DMS53 (cell line): ENCODE measurements around the gene PODXL.

Source experiments
- DNase-seq: peaks from one replicate; lab custom pipeline; 2025; lab: John Stamatoyannopoulos, UW

The PODXL gene

DNA sequence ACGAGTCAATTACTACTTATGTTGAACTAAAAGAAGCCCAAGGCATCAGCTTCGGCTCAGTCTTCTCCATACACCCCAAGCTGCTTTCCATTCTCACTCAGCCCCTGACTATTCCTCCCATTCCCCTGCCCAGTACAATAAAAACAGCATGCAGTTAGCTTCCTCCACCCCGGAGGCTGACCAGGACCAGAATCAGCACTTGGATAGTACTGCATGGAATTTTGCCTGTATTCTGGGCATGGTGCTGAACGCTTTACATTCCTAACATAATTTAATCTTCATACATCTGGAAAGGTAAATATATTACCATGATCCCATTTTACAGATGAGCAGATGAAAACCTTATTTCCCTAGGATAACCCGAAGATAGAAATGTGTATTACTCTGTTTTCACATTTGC lies 7.5 kb upstream of the PODXL start:
- DNase-seq = no peak

DNA sequence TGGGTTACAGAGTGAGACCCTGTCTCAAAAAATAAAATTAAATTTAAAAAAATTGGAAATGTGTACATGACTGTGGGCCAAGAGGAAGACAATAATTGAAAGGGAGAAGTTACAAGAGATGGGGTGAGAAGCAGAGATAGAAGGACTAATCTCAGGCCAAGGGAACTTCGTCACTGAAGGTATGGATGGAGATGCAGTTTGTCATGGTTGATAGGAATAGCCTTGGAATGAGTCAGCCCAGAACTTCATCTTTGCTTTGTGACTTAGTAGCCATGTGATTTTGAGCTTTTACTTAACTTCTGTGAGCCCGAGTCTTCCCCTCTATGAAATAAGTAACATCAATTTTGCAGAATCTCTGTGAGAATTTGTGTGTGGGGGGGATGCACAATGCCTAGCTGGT lies 6.5 kb upstream of the PODXL start:
- DNase-seq = no peak

DNA sequence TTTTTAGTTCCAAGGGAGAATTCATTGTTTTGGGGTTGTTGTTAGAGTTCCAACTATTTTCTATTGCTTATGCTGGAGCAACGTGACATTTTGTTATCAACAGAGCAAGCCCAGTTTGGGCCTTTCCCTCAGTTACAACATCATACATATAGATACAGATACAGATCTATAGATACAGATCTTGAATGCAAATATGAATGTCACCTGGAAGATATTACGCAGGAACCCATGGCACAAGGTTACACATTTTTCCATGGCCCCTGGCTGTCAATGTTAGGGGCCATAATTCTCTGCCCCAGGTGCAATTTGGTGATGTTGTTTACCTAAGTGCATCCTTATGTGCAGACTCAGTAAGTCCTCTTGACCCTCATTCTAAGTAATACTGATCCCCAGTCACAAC lies 3.6 kb upstream of the PODXL start:
- no peak for DNase-seq

DNA sequence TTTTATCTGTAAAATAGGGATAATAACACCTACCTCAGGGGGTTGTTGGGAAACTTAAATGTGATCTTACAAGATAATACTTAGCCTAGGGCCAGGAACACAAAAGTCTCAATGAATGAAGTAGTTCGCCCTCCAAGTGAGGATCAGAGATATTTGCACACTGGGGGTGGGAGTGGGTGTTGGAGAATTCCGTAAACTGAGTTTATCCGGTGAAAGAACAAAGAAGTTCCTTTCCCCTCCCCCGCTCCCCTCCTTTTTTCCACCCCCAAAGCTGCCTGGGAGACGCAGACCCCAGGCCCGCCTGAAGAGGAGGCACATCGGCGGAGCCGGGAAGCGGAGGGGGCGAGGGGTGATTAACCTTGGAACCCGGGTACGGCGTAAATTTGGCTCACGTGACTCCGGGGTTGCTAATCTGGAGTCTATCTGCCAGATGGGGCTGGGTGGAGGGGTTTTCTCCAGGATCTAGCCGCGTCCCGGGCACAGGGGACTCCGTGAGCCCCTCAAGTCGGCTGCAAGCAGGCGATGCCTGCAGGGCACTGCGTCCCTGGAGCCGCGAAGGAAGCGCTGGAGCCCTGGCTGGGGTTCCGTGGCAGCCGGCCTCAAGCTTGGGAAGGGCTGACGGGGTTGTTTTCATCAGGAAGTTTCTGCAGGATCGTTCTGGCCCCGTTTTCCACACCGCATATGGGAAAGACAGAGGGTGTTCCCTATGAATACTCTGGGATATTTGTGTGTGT lies 1.4 kb upstream of the PODXL start:
- DNase-seq = peak; percentile 63

DNA sequence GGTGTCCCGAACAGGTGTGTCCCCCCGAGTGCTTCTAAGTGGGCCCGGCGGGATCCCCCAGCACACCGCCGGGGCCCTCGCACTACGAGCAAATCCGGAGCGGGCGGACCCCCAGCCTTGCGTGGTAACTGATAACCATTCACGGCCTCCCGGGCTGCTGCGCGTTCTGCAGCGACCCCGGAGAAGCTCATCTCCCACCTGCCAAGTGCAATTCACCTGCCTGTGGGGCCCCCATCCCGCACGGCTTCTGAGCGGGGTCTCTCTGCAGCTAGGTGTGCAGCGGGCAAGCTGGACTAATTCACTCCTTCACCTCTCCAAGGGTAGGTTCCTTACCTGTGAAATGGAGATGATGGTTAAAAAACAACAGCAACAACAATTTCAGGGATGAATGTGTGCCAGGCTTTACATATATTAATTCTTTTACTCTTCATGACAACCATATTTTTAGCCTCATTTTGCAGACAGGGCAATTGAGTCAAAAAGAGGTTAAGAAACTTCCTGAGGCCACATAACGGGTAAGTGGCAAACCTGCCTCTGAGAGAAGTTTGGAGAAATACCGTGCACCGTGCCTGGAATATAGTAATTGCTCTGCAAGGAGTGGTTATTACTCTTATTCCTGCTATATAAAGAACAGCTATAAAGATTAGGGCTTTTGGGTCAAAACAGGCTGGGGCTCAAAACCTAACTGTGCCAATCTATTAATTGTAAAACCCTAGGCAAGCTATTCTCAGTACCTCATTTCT lies 652 bp upstream of the PODXL start:
- peak; percentile 68 for DNase-seq

DNA sequence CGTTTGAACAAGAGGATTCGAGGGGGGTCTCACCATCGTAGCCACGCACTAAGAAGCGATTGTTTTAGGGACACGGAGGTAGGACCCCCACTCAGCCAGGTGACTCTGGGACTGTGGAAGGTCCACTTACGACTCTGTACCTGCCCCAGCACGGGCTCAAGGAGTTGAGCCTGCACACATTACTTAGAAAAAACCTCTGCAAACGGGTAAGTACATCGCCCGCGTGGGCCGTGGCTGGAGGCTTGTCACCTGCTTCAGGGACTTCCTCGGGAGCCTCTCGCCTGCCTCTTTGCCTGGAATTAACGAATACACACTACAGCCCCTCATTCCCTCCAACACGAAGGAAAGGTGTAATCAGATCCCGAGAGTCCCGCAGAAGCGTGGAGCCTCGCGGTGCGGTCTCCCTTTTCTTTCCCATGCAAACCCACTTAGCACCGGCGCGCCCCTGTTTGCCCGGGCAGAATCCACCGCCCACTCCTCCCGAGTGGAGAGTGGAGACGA lies 826 bp downstream of the PODXL start:
- DNase-seq = peak; percentile 74

DNA sequence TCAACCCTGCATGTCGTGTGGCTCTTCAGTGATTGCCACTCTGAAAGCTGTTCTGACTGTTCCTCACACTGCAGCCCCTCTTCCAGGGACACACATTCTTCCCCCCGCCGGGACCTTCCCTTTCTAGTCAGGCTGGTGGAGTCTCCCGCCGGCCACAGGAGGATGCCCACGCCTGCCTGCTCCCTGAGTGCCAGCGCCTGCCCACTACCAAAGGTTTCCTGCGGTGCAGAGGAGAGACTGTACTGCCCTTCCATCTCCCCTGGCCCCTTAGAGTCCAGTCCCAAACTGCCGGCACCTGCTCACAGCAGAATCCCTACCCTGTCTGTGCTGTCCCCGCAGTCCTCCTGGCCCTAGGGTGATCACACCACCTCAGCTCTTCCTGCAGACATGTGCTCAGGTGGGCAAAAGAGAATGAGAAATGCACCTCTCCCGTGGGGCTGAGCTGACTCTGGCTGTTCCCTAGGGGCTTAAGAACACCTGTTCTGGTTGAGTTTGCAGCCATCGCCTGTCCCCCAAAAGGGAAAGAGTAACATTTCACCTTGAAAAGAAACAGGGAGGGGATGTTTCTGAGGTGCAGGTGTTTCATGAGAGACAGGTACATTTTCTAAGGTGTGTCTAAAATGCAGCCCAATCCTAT lies 1.4 kb downstream of the PODXL start:
- DNase-seq = no peak

DNA sequence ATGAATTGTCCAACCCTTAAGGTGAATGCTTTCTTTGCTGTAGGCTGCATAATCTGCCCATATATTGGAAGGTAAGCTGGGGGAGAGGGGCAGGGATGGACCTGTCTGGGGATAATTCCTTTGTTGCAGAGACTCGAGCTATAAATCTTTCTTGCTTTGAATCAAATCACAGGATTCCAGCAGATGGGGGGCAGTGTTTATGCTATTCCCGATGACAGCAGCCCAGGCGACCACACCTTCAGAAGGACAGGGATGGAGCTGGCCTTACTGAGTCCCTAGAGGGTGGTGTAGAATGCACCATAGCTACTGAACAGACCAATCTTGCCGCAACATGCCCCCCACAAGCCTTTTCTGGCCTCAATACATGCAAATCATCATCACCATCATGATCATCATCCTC lies 2.5 kb downstream of the PODXL start:
- DNase-seq = no peak

DNA sequence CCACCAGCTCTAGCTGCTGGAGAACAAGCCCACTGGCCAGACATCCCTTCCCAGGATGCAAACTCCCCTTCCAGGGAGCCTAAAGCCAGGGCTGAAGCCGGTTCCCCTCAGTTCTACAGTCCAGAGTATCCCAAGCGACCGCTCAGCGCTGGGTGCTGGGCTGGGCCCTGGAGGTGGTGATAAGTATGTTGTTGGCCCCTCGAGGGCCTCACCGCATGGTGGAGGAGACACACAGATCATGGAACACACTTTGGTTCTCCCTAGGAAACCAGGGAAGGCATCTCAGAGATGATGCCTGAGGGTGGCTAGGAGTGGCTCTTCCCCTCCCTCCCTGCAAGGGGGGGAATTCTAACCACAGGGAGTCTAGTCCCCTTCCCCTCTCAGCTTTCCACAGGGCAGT lies 4.4 kb downstream of the PODXL start:
- no peak for DNase-seq

DNA sequence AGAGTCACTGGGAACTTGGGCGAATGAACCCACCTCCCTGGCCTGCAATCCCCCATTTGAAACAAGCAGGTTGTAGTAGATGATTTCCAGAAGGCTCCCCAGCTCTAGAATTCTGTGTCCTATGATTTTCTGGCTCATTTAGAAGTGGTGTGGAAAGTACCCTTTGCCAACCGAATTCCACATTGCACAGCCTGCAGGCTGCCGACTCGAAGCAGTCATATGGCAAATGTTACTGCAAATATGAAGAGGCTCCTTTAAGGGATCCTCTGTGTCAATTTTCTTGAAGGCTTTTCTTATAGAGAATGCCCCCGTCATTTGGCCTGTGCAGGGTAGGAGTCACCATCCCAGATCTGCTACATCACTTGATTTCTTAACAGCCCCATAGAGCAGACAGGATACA lies 5.6 kb downstream of the PODXL start:
- no peak for DNase-seq

DNA sequence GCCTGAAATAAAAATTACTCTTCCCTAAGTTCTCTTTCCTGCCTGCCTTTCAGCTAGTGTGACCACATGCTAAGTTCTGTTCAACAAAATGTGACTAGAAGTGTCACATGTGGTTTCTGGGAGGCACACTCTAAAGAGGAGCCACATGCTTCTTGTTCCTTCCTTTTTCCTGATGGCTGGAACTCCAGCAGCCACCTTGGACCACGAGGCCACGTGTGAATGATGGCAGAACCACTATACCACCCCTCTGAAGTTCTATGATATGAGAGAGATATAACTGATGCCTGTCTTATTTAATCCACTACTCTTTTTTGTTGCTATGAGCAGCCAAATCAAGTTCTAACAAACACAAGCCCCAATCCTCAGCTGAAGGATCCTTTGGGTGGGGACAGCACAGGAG lies 8.1 kb downstream of the PODXL start:
- no peak for DNase-seq

DNA sequence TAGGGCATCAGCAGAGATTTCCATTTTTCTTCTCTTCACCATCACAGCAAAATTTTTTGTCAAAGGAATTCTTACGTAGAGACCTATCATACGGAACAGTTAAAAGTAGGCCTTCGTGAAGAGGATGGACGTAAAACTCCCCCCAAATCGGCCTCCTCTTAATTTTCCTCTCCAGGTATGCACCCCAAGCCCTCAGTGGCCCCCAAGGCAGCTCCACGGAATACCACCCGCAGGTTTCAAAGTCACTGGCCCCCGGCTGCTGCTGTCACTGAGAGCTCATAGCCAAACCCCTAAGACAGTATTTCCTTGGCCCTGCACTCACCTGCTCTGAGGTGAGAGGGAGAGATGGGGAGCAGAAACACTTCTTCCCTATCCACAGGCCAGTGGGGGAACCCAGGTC lies 8.8 kb downstream of the PODXL start:
- DNase-seq = no peak

DNA sequence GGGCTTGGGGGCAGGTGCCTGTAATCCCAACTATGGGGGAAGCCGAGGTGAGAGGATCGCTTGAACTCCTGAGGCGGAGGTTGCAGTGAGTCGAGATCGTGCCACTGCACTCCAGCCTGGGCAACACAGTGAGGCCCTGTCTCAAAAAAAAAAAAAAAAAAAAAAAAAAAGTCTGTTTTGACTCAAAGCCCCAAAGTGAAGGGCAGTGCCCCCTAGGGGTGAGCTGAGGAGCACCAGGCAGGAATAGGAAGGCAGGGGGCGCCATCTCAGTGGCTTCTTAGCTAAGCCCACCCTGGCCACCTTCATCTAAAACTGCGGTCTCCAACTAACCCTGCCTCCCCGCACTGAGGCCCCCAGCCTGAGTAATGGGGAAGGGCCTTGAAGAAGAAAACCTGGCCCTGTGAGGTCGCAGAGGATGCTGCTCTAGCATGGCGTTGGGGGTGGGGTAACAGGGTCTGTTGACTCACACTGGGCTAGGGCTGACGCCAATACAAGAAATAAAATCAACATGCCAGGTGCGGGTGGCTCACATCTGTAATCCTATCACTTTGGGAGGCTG lies 9.8 kb downstream of the PODXL start:
- DNase-seq = peak; percentile 66

DNA sequence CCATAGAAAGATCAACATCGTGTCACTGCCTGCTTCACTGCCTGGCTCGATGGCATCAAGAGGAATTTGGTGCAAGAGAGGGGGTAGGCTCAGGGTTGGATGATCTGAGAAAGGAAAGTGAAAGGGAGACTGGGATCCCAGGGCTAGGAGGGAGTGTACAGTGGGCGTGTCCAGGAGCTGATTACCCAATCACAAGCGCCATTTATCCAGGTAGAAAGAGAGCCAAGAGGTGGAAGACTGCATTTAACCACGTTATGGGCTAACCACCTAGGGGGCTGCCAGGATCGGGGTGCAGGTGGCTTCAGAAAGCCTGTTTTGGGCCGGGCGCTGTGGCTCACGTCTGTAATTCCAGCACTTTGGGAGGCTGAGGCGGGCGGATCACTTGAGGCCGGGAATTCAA lies 10.3 kb downstream of the PODXL start:
- peak; percentile 43 for DNase-seq

DNA sequence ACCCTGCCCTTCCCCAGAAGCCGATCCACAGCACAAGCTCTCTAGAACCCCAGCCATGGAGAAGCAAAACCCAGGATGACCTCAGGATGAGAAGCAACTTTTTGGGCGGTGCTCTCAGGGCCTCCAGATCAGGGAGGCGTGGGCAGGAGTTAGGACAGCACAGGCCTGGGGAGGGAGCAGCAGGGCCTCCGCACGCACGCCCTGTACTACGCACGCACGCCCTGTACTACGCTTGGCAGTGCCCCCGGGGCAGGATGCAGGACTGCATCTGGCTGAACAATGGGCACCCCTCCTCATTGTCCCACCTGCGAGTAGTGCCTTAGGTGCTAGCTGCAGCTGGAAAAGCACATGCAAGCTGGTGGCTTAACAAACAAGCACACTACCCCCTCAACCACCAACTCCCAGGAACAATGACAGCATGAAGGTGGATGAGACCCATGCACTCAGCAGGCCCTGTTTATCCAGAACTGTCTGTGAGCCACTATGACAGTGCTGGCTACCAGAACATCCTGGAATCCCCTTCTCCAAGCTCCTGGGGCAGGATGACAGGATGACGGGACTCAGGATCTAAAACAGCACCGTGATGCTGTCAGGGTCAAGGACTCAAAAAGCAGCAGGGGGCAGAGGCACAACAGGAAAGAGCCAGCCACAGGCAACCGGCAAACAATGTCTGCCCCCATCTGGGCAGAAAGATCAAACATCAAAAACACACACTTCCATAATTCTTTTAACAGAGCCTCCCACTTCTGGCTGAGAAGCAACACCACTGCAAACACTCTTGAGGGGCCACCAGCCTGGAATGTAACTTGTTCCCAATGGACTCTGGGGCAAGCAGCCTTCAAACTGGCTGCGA lies 11.8 kb downstream of the PODXL start:
- peak; percentile 64 for DNase-seq

DNA sequence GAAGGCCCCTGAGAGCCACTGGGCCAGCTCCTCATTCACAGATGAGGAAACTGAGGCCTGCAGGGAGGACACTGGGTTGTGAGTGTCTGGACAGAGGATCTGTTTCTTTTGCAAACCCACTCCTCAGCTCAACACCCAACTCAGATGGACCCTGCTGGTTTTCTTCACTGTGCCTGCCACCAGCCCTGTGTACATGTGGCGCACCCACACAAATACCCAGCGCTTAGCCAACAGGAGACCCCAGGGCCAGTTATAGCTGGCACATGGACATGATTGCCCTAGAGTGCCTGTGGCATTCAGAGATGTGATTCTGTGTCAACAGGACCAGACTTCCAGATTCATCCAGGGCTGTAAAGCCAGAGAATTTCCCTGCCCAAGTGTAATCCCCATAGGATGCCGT lies 12.4 kb downstream of the PODXL start:
- no peak for DNase-seq

DNA sequence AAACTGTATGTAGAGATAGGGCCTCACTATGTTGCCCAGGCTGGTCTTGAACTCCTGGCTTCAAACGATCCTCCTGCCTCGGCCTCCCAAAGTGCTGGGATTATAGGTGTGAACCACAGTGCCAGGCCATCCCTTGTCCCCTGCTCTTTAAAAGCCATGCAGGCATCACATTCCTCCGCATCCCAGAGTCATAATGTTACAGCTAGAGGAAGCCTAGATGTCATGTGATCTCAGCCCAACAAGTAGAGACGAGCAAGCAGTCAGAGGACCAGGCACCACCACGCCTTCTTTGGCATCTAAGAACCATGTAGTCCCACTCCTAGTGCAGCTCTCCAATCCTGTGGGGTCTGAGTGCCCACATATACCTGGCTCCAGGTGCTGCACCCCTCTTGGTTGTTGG lies 13.1 kb downstream of the PODXL start:
- DNase-seq = no peak

DNA sequence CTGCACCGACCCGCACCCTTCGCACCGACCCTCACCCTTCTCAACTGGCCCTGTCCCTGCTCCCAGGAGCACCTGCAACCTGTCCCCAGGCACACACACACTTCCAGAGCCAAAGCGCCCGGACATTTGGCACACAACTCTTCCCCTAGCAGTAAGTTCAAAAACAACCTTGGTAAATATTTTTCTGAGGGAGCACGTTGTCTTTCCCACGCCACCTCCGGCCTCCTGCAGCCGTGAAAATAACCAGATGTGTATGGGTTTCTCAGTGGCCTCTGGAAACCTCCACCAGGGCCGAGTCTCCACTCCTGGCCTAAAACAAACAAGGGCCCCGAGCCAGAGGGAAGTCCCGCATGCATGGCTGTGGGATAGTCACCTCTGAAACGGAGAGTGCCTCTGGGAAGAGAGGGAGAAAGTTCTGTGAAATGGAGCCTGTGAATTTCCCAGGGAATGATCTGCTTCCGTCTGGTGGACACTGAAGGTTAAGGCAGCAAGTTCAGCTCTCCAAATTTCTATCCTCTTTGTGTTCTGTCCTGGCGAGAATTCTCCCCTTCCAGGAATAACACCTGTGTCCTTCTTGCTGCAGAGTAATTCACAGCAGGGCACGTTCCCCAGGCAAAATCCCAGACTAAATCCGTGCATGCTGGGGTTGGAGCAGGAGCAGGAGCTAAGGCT lies 15.8 kb downstream of the PODXL start:
- peak; percentile 25 for DNase-seq

DNA sequence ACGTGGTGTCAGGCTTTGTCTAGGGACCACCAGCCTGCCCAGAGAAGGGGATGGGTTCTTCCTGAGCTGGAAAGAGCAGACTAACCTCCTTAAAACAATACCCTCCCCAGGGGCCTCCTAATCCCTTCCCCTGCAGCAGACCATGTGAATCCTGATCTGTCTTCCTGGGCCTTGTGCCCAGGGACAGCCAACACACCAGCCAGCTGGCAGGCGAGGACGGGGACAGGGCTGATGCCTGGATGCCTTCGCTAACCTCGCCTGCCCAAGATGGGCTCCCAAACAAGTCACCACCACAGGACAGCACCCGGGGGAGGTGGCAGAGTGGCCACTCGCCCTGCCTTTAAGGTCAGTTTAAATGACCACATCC lies 17.6 kb downstream of the PODXL start:
- DNase-seq = no peak

DNA sequence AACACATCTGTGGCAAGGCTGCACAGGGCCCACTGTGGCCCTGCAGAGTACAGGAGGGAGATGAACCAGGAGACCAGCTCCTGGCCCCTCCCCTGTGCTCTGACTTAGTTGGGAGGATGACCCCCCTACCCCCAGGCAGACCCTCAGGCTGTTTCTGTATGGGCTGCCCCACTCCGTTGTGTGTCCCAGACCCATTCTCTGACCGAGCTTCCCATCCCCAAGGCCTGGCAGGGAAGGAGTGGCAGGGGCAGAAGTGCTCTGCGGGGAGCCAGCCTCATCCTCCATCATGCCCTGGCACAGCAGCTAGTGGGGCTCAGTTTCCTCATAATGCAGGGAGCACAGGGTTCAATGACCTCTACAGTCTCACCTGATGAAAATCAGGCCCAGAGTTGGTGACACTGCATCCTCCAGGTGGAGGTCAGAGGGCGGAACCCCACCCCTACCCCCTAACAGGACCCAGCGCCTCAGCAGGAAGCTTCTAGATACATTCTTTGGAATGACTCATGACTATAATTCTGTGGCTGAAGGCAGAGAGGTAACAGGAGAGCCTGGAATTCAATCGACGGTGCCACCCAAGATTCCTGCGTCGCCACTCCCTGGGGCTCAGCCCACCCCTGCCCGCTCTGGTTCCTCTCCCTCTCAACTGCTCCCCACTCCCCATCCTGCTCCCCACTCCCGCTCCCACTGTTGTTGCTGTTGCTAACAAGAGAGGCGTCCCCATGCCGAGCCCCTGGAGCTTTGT lies 18.2 kb downstream of the PODXL start:
- no peak for DNase-seq

DNA sequence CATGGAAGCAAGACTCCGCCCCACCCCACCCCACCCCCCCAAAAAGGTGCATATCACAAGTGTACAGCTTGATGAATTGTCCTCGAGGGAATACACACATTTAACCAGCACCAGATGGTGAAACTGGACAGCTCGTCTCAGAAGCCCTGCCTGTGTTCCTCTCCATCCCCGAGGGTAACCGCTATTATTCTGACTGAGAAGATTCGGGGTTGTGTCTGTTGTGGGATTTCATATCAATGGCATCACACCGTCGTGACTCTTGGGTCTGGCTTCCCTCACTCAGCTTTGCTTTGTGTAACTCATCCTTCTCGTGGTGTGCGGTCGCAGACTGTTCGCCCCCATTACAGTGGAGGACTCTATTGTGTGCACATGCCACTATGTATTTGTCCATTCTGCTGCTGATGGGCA lies 18.9 kb downstream of the PODXL start:
- DNase-seq = no peak
